ENCODE measurements around the gene LTB4R2. TPM values are rescaled to one million over a fixed set of nuclear protein-coding genes. Genes with fewer than 3 reads are reported as not detected.
A peak's percentile ranks its signal among the peaks of the same experiment; 100 is the strongest.

Gene LTB4R2
- total RNA-seq, 6 experiments from 2014 or later, result 1.8 to 5.8 (median 3.5) TPM

GRCh38 chr14:24262821-24263733 lies 46.9 kb upstream of the LTB4R2 start, which contains the start of gene TGM1:
TSS of gene TGM1 (minus strand) at chr14:24263177. CDS start at chr14:24262352, 825 bp downstream.
- intact Hi-C loops (cut with DNase I), result no loop called here
- no peaks in the 10 kb centered on the region for H3K4me1 ChIP-seq
- ATAC-seq, result no peak
- TF ChIP-seq CTCF (IDR thresholded peaks at IDR 0.05) (no peak), POLR2A (IDR thresholded peaks at IDR 0.05) (no peak)
- H3K4me3 ChIP-seq, result no peak within 1 kb of the TSS
- WGBS (ENCODE audit: insufficient coverage, low coverage, low lambda C conversion rate, missing lambda C conversion rate), result 80% methylated on average over 1 of the region's 14 CpGs
- H3K9me3 ChIP-seq, result no peaks in the 10 kb centered on the region
- H3K36me3 ChIP-seq, result peaks cover 0 to 15% (median 5%) of the 10 kb centered on the region in 4 donors
- DNase-seq, result no peak
- H3K27me3 ChIP-seq, result no peaks in the 10 kb centered on the region
- no peak within 1 kb of the TSS for H3K27ac ChIP-seq

GRCh38 chr14:24263848-24264247 lies 46.1 kb upstream of the LTB4R2 start:
- ATAC-seq (no peak), DNase-seq (no peak)
- no CpG with 5 or more reads among the region's 6 CpGs for WGBS (ENCODE audit: insufficient coverage, low coverage, low lambda C conversion rate, missing lambda C conversion rate)
- H3K36me3 ChIP-seq, result peaks cover 0 to 20% (median 5%) of the 10 kb centered on the region in 4 donors
- no peak overlapping the region for H3K27ac ChIP-seq
- H3K4me3 ChIP-seq, result no peak overlapping the region
- no peaks in the 10 kb centered on the region for H3K4me1 ChIP-seq
- H3K27me3 ChIP-seq, result no peaks in the 10 kb centered on the region
- TF ChIP-seq POLR2A (IDR thresholded peaks at IDR 0.05) (no peak), CTCF (IDR thresholded peaks at IDR 0.05) (no peak)
- intact Hi-C loops (cut with DNase I), result no loop called here
- H3K9me3 ChIP-seq, result no peaks in the 10 kb centered on the region

GRCh38 chr14:24264298-24264697 lies 45.6 kb upstream of the LTB4R2 start:
- no peaks in the 10 kb centered on the region for H3K27me3 ChIP-seq
- no peaks in the 10 kb centered on the region for H3K4me1 ChIP-seq
- WGBS (ENCODE audit: insufficient coverage, low coverage, low lambda C conversion rate, missing lambda C conversion rate), result 80% methylated on average over 1 of the region's 6 CpGs
- peaks cover 0 to 24% (median 5%) of the 10 kb centered on the region in 4 donors for H3K36me3 ChIP-seq
- intact Hi-C loops (cut with DNase I), result no loop called here
- TF ChIP-seq CTCF (IDR thresholded peaks at IDR 0.05), result no peak
- no peak for TF ChIP-seq POLR2A (IDR thresholded peaks at IDR 0.05)
- H3K9me3 ChIP-seq, result no peaks in the 10 kb centered on the region
- H3K4me3 ChIP-seq, result no peak overlapping the region
- no peak for DNase-seq
- H3K27ac ChIP-seq, result no peak overlapping the region
- ATAC-seq, result no peak

GRCh38 chr14:24266344-24267244 lies 43.3 kb upstream of the LTB4R2 start:
- no peak for ATAC-seq
- Histone ChIP-seq H3K27me3 (no peaks in the 10 kb centered on the region), H3K27ac (no peak overlapping the region), H3K4me1 (no peaks in the 10 kb centered on the region), H3K9me3 (no peaks in the 10 kb centered on the region), H3K4me3 (no peak overlapping the region), H3K36me3 (peaks cover 0 to 24% (median 5%) of the 10 kb centered on the region in 4 donors)
- TF ChIP-seq POLR2A (IDR thresholded peaks at IDR 0.05), result no peak
- no peak for TF ChIP-seq CTCF (IDR thresholded peaks at IDR 0.05)
- 82% methylated on average over 10 of the region's 18 CpGs for WGBS (ENCODE audit: insufficient coverage, low coverage, low lambda C conversion rate, missing lambda C conversion rate)
- intact Hi-C loops (cut with DNase I), result no loop called here
- peak in 1 of 3 donors; percentile 45 for DNase-seq

Data from right lobe of liver (tissue), 6 donors.